ENCODE measurements around the gene TULP1.
A peak's percentile ranks its signal among the peaks of the same experiment; 100 is the strongest.

The TULP1 gene

GRCh38 chr6:35481226-35481625 lies 31.5 kb downstream of the TULP1 start:
- no peak for DNase-seq

- no peak for DNase-seq
These were observed 32.5 kb downstream of the TULP1 start for GRCh38 chr6:35480176-35480575.

- DNase-seq = no peak
These were observed 34.4 kb downstream of the TULP1 start for GRCh38 chr6:35478259-35478658.

- no peak for DNase-seq
These were observed 35.0 kb downstream of the TULP1 start for GRCh38 chr6:35477551-35478179.

- DNase-seq = no peak
These were observed 35.7 kb downstream of the TULP1 start for GRCh38 chr6:35477028-35477427.

GRCh38 chr6:35476004-35476403 lies 36.7 kb downstream of the TULP1 start:
- DNase-seq = no peak

- no peak for DNase-seq
These were observed 37.1 kb downstream of the TULP1 start for GRCh38 chr6:35475573-35475972.

GRCh38 chr6:35474942-35475570 lies 37.6 kb downstream of the TULP1 start:
- DNase-seq = no peak

- no peak for DNase-seq
These were observed 38.4 kb downstream of the TULP1 start for GRCh38 chr6:35474131-35474941.

GRCh38 chr6:35473850-35474130 lies 38.9 kb downstream of the TULP1 start:
- DNase-seq = no peak

GRCh38 chr6:35473075-35473849 lies 39.4 kb downstream of the TULP1 start:
- no peak for DNase-seq

GRCh38 chr6:35471836-35472345 lies 40.8 kb downstream of the TULP1 start:
- no peak for DNase-seq

GRCh38 chr6:35470663-35471120 lies 42.0 kb downstream of the TULP1 start:
- no peak for DNase-seq

- no peak for DNase-seq
These were observed 42.7 kb downstream of the TULP1 start for GRCh38 chr6:35469751-35470662.

- no peak for DNase-seq
These were observed 43.5 kb downstream of the TULP1 start for GRCh38 chr6:35468980-35469750.

GRCh38 chr6:35468181-35468979 lies 44.3 kb downstream of the TULP1 start, which contains the start of gene RPL10A:
RPL10A (plus strand) TSS chr6:35468401; CDS start chr6:35468435, 34 bp downstream.
- peak; percentile 74 for DNase-seq

- no peak for DNase-seq
These were observed 47.0 kb downstream of the TULP1 start for GRCh38 chr6:35465646-35466045.

- DNase-seq = no peak
These were observed 49.4 kb downstream of the TULP1 start for GRCh38 chr6:35463292-35463691.

GRCh38 chr6:35461270-35461669 lies 51.4 kb downstream of the TULP1 start:
- DNase-seq = no peak

GRCh38 chr6:35457907-35458306 lies 54.8 kb downstream of the TULP1 start:
- no peak for DNase-seq
